GM19395 (cell line): Measurements from ENCODE around the gene MLXIP.
"Not testable (repeated sequence)": the region's sequence is repeated elsewhere in the genome, so short reads cannot be mapped to it uniquely, and the experiment has no call there.

Source experiments
- ATAC-seq: cut with Tn5 transposase; IDR thresholded peaks from one replicate; pipeline ENCODE4 v1.9.1; 2021; ENCODE audit warnings: mild to moderate bottlenecking, moderate library complexity; ENCODE audit not compliant: unreplicated experiment

The MLXIP gene

GRCh38 chr12:122054842-122055520 is 23.6 kb upstream of the MLXIP start:
- no peak for ATAC-seq

- not testable (repeated sequence) for ATAC-seq
These were observed 22.1 kb upstream of the MLXIP start for GRCh38 chr12:122056406-122056805.

- ATAC-seq: no peak
These were observed 21.4 kb upstream of the MLXIP start for GRCh38 chr12:122057007-122057735.

GRCh38 chr12:122057769-122058168 is 20.8 kb upstream of the MLXIP start:
- no peak for ATAC-seq

- ATAC-seq: no peak
These were observed 19.9 kb upstream of the MLXIP start for GRCh38 chr12:122058549-122059149.

GRCh38 chr12:122059203-122059960 is 19.2 kb upstream of the MLXIP start:
- ATAC-seq: no peak

- ATAC-seq: no peak
These were observed 18.5 kb upstream of the MLXIP start for GRCh38 chr12:122060081-122060501.

- no peak for ATAC-seq
These were observed 17.3 kb upstream of the MLXIP start for GRCh38 chr12:122061253-122061652.

- ATAC-seq: no peak
These were observed 15.5 kb upstream of the MLXIP start for GRCh38 chr12:122062832-122063693.

- no peak for ATAC-seq
These were observed 14.9 kb upstream of the MLXIP start for GRCh38 chr12:122063694-122064024.

- no peak for ATAC-seq
These were observed 14.4 kb upstream of the MLXIP start for GRCh38 chr12:122064025-122064777.

GRCh38 chr12:122064780-122065588 is 13.6 kb upstream of the MLXIP start:
- ATAC-seq: no peak

- ATAC-seq: no peak
These were observed 11.0 kb upstream of the MLXIP start for GRCh38 chr12:122067548-122067947.

GRCh38 chr12:122067966-122068365 is 10.6 kb upstream of the MLXIP start:
- peak; percentile 84 for ATAC-seq

- ATAC-seq: no peak
These were observed 6.3 kb upstream of the MLXIP start for GRCh38 chr12:122072031-122072970.

- no peak for ATAC-seq
These were observed 4.7 kb upstream of the MLXIP start for GRCh38 chr12:122073815-122074214.

GRCh38 chr12:122076743-122077495 is 1.6 kb upstream of the MLXIP start:
- ATAC-seq: no peak
